Activated naive CD4-positive, alpha-beta T cell treated with anti-CD3 and anti-CD28 coated beads for 36 hours (primary cell): ENCODE data around the gene AADAT. TPM values are rescaled to one million over a fixed set of nuclear protein-coding genes. Genes with fewer than 3 reads are reported as not detected.

Experiments used
- CTCF ChIA-PET: fragments of 350-600 bp; sonication (Branson Sonifier 250); formaldehyde crosslinking; loops from one replicate; lab custom pipeline; 2021; ENCODE audit warnings: antibody characterized with exemption; lab: Charles Lee
- DNase-seq: peaks from one replicate; pipeline ENCODE4 v3.0.0-alpha.2; 2020
- H3K27ac Mint-ChIP-seq: one replicate; pipeline ENCODE4 v1.8.0; 2021; ENCODE audit warnings: mild to moderate bottlenecking, mixed read lengths
- H3K27me3 Mint-ChIP-seq: one replicate; pipeline ENCODE4 v1.8.0; 2021; ENCODE audit warnings: low read depth, mixed read lengths
- H3K36me3 Mint-ChIP-seq: one replicate; pipeline ENCODE4 v1.8.0; 2021; ENCODE audit warnings: low read depth, mixed read lengths
- H3K4me1 Mint-ChIP-seq: one replicate; pipeline ENCODE4 v1.8.0; 2021; ENCODE audit warnings: low read depth, mixed read lengths
- H3K4me3 Mint-ChIP-seq: one replicate; pipeline ENCODE4 v1.8.0; 2021; ENCODE audit warnings: mild to moderate bottlenecking, moderate library complexity, mixed read lengths
- H3K9me3 Mint-ChIP-seq: one replicate; pipeline ENCODE4 v1.8.0; 2021; ENCODE audit warnings: mixed read lengths
- intact Hi-C: fragments of 100-400 bp; cut with micrococcal nuclease; formaldehyde crosslinking; loops from one replicate; pipeline ENCODE4 v1.15.1; 2023
- total RNA-seq, 2 experiments: library from RNA; stranded (reverse); gene quantifications; one replicate each; pipeline ENCODE4 v1.2.3, GENCODE V29; 2021

The AADAT gene
- total RNA-seq, 2 experiments from 2014 or later: not detected

- Mint-ChIP-seq H3K9me3 (no peaks in the 10 kb centered on the region), H3K27ac (peak within 1 kb of the TSS; percentile 72), H3K4me3 (peak within 1 kb of the TSS; percentile 83), H3K4me1 (peaks cover 7% of the 10 kb centered on the region), H3K27me3 (peaks cover 15% of the 10 kb centered on the region), H3K36me3 (peaks cover 2% of the 10 kb centered on the region)
- intact Hi-C loops: loop anchor here (1.0 to 10.0 kb wide), 8 partner anchors 214 to 1542 kb away; partner anchors contain the start of genes CBR4, CLCN3, DDX60L and HPF1
- CTCF ChIA-PET: interaction anchor here (0.7 kb wide), 1 partner anchor 252 kb away, joined by 3 read pairs; no protein-coding TSS in a partner anchor
- DNase-seq: peak; percentile 83
These were observed 63.3 kb downstream of the AADAT start, which contains the start of gene MFAP3L for GRCh38 chr4:170026253-170027021. MFAP3L (minus strand) TSS chr4:170026395; CDS start chr4:170005877, 20,518 bp downstream.

GRCh38 chr4:170025523-170026252 is 64.1 kb downstream of the AADAT start:
- intact Hi-C loops: loop anchor here (1.0 to 10.0 kb wide), 4 partner anchors 213 to 1541 kb away; partner anchors contain the start of genes DDX60L and NEK1
- H3K9me3 Mint-ChIP-seq: no peaks in the 10 kb centered on the region
- H3K27me3 Mint-ChIP-seq: peaks cover 15% of the 10 kb centered on the region
- CTCF ChIA-PET: interaction anchor here (0.6 to 1.6 kb wide), 2 partner anchors 215 to 315 kb away, joined by 3 to 9 read pairs; no protein-coding TSS in a partner anchor
- H3K36me3 Mint-ChIP-seq: peaks cover 2% of the 10 kb centered on the region
- peak overlapping the region; percentile 73 for H3K4me3 Mint-ChIP-seq
- H3K4me1 Mint-ChIP-seq: peaks cover 7% of the 10 kb centered on the region
- H3K27ac Mint-ChIP-seq: no peak overlapping the region
- DNase-seq: peak; percentile 18

GRCh38 chr4:170022211-170022610 is 67.5 kb downstream of the AADAT start:
- Mint-ChIP-seq H3K36me3 (no peaks in the 10 kb centered on the region), H3K4me1 (no peaks in the 10 kb centered on the region), H3K27ac (no peak overlapping the region), H3K9me3 (no peaks in the 10 kb centered on the region), H3K4me3 (no peak overlapping the region), H3K27me3 (peaks cover 3% of the 10 kb centered on the region)
- CTCF ChIA-PET: no interaction called here
- intact Hi-C loops: loop anchor here (10.0 kb wide), 1 partner anchor 1537 kb away; the partner anchor contains the start of gene DDX60L
- no peak for DNase-seq

- CTCF ChIA-PET: no interaction called here
- H3K27ac Mint-ChIP-seq: no peak overlapping the region
- no peaks in the 10 kb centered on the region for H3K4me1 Mint-ChIP-seq
- DNase-seq: no peak
- H3K9me3 Mint-ChIP-seq: no peaks in the 10 kb centered on the region
- H3K4me3 Mint-ChIP-seq: no peak overlapping the region
- intact Hi-C loops: no loop called here
- no peaks in the 10 kb centered on the region for H3K36me3 Mint-ChIP-seq
- no peaks in the 10 kb centered on the region for H3K27me3 Mint-ChIP-seq
These were observed 72.5 kb downstream of the AADAT start for GRCh38 chr4:170017252-170017651.

- CTCF ChIA-PET: no interaction called here
- H3K4me3 Mint-ChIP-seq: no peak overlapping the region
- H3K27ac Mint-ChIP-seq: no peak overlapping the region
- intact Hi-C loops: no loop called here
- peaks cover 3% of the 10 kb centered on the region for H3K27me3 Mint-ChIP-seq
- DNase-seq: no peak
- H3K36me3 Mint-ChIP-seq: no peaks in the 10 kb centered on the region
- H3K9me3 Mint-ChIP-seq: no peaks in the 10 kb centered on the region
- no peaks in the 10 kb centered on the region for H3K4me1 Mint-ChIP-seq
These were observed 74.5 kb downstream of the AADAT start for GRCh38 chr4:170015285-170015684.

GRCh38 chr4:170014359-170015011 is 75.3 kb downstream of the AADAT start:
- no peaks in the 10 kb centered on the region for H3K36me3 Mint-ChIP-seq
- H3K9me3 Mint-ChIP-seq: no peaks in the 10 kb centered on the region

GRCh38 chr4:170012629-170012958 is 77.2 kb downstream of the AADAT start:
- Mint-ChIP-seq H3K36me3 (no peaks in the 10 kb centered on the region), H3K27ac (no peak overlapping the region), H3K4me3 (no peak overlapping the region), H3K4me1 (peaks cover 7% of the 10 kb centered on the region), H3K9me3 (no peaks in the 10 kb centered on the region), H3K27me3 (peaks cover 10% of the 10 kb centered on the region)
- no peak for DNase-seq
- CTCF ChIA-PET: no interaction called here
- intact Hi-C loops: no loop called here

More at GRCh38 chr4:170014359-170015011, 75.3 kb downstream of the AADAT start:
- no peak overlapping the region for H3K27ac Mint-ChIP-seq
- peaks cover 4% of the 10 kb centered on the region for H3K27me3 Mint-ChIP-seq
- intact Hi-C loops: no loop called here
- DNase-seq: no peak
- H3K4me3 Mint-ChIP-seq: no peak overlapping the region
- CTCF ChIA-PET: no interaction called here
- H3K4me1 Mint-ChIP-seq: no peaks in the 10 kb centered on the region

GRCh38 chr4:170011921-170012628 is 77.7 kb downstream of the AADAT start:
- DNase-seq: no peak
- Mint-ChIP-seq H3K4me3 (no peak overlapping the region), H3K27me3 (peaks cover 10% of the 10 kb centered on the region), H3K9me3 (no peaks in the 10 kb centered on the region), H3K4me1 (peaks cover 7% of the 10 kb centered on the region), H3K36me3 (no peaks in the 10 kb centered on the region), H3K27ac (no peak overlapping the region)
- intact Hi-C loops: no loop called here
- CTCF ChIA-PET: no interaction called here

Other genes starting within 250 kb of the AADAT start
- under 1 TPM; 0.72 to 0.74 TPM for gene MFAP3L, start 63.6 kb downstream of the AADAT start, total RNA-seq